ENCODE results near the gene CCDC122. TPM values are rescaled to one million over a fixed set of nuclear protein-coding genes. Genes with fewer than 3 reads are reported as not detected.
A peak's percentile ranks its signal among the peaks of the same experiment; 100 is the strongest.

The CCDC122 gene
- total and polyA plus RNA-seq, 4 donors = 1.2 to 2.3 (median 1.7) TPM

DNA sequence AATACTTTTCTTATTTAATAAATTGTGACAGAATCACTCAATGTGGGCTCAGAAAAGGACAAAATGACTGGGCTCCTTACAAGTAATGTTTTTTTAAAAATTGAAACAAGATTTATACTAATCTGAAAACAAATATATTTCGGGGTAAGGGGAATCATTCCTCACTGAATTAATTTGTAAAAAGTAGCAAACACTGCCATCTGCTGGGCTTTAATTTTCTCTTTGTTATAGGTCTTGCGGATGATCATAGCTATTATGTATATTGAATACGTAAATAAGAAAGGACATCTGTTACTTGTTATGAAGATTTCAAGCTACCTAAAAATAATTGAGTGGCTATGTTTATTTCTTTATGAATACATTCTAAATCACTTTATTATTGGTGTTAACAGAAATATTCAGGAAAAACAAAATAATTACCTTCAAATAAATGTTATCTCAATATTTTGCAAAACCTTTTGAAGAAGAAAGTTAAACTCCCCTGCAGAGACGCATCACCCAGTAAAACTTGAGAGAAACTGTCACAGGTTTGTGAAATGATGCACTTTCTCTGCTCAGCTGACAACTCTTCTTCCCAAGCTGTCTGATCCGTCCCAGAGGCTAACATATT is 75.0 kb downstream of the CCDC122 start:
- TF ChIP-seq RAD21 (IDR thresholded peaks at IDR 0.05) = peak; percentile 79 to 83
- no peak for TF ChIP-seq FOXA1 (IDR thresholded peaks at IDR 0.05)
- no peak for TF ChIP-seq ATF3 (IDR thresholded peaks at IDR 0.05)
- TF ChIP-seq, protein P1, sequence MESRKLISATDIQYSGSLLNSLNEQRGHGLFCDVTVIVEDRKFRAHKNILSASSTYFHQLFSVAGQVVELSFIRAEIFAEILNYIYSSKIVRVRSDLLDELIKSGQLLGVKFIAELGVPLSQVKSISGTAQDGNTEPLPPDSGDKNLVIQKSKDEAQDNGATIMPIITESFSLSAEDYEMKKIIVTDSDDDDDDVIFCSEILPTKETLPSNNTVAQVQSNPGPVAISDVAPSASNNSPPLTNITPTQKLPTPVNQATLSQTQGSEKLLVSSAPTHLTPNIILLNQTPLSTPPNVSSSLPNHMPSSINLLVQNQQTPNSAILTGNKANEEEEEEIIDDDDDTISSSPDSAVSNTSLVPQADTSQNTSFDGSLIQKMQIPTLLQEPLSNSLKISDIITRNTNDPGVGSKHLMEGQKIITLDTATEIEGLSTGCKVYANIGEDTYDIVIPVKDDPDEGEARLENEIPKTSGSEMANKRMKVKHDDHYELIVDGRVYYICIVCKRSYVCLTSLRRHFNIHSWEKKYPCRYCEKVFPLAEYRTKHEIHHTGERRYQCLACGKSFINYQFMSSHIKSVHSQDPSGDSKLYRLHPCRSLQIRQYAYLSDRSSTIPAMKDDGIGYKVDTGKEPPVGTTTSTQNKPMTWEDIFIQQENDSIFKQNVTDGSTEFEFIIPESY (IDR thresholded peaks at IDR 0.05) = no peak
- TF ChIP-seq RXRA (IDR thresholded peaks at IDR 0.05) = no peak
- no peak for TF ChIP-seq HNF4A (conservative IDR thresholded peaks at IDR 0.05)
- no peak for TF ChIP-seq JUND (IDR thresholded peaks at IDR 0.05)
- TF ChIP-seq, protein P2, sequence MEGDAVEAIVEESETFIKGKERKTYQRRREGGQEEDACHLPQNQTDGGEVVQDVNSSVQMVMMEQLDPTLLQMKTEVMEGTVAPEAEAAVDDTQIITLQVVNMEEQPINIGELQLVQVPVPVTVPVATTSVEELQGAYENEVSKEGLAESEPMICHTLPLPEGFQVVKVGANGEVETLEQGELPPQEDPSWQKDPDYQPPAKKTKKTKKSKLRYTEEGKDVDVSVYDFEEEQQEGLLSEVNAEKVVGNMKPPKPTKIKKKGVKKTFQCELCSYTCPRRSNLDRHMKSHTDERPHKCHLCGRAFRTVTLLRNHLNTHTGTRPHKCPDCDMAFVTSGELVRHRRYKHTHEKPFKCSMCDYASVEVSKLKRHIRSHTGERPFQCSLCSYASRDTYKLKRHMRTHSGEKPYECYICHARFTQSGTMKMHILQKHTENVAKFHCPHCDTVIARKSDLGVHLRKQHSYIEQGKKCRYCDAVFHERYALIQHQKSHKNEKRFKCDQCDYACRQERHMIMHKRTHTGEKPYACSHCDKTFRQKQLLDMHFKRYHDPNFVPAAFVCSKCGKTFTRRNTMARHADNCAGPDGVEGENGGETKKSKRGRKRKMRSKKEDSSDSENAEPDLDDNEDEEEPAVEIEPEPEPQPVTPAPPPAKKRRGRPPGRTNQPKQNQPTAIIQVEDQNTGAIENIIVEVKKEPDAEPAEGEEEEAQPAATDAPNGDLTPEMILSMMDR (IDR thresholded peaks at IDR 0.05; ENCODE audit: low read depth, low read length, missing input control) = peak; percentile 59
- TF ChIP-seq REST (IDR thresholded peaks at IDR 0.05) = no peak
- TF ChIP-seq GABPA (IDR thresholded peaks at IDR 0.05 in 1 of 2, conservative IDR thresholded peaks at IDR 0.05 in 1 of 2) = no peak
- TF ChIP-seq TAF1 (conservative IDR thresholded peaks at IDR 0.05) = no peak
- no peak for TF ChIP-seq MAX (IDR thresholded peaks at IDR 0.05)
- Histone ChIP-seq H3K9me3 (ENCODE audit: control insufficient read depth in 4 of 4, low read length in 3 of 4) (no peaks in the 10 kb centered on the region), H3K27ac (ENCODE audit: low read depth in 1 of 2, low read length in 2 of 2) (no peak overlapping the region), H3K36me3 (ENCODE audit: control insufficient read depth in 4 of 4, insufficient read depth in 3 of 4, low read depth in 1 of 4, low read length in 3 of 4) (no peaks in the 10 kb centered on the region), H3K4me3 (ENCODE audit: low read depth in 1 of 3, low read length in 3 of 3) (no peak overlapping the region), H3K4me1 (ENCODE audit: control insufficient read depth in 4 of 4, insufficient read depth in 4 of 4, low read length in 3 of 4) (no peaks in the 10 kb centered on the region), H3K9ac (ENCODE audit: low read depth in 1 of 2, low read length in 2 of 2) (no peak overlapping the region), H3K27me3 (ENCODE audit: control insufficient read depth in 4 of 4, insufficient read depth in 4 of 4, low read length in 3 of 4) (no peaks in the 10 kb centered on the region)
- WGBS = 25% methylated on average over 5 of the region's 5 CpGs
- no peak for DNase-seq (ENCODE audit: low spot score)

DNA sequence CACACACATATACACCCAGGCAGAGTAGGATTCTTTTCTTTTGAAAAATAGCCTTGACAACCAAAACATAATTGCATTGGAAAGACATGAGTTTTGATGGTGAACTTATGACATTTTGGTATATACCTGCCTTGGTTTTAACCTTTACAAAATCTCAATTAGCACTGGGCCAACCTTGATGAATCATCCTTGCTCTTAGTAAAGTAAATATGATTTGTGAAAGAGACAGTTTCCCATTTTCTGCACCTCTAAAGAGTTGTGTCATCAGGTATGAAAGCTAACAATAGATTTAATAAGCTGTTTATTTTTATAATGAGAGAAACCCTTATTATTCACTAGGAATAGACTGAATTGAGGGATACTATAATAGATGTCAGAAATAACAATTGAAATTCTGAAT is 77.0 kb downstream of the CCDC122 start:
- DNase-seq (ENCODE audit: low spot score) = no peak
- no peaks in the 10 kb centered on the region for H3K36me3 ChIP-seq (ENCODE audit: control insufficient read depth in 4 of 4, insufficient read depth in 3 of 4, low read depth in 1 of 4, low read length in 3 of 4)
- H3K4me1 ChIP-seq (ENCODE audit: control insufficient read depth in 4 of 4, insufficient read depth in 4 of 4, low read length in 3 of 4) = no peaks in the 10 kb centered on the region
- no peak overlapping the region for H3K9ac ChIP-seq (ENCODE audit: low read depth in 1 of 2, low read length in 2 of 2)
- H3K9me3 ChIP-seq (ENCODE audit: control insufficient read depth in 4 of 4, low read length in 3 of 4) = no peaks in the 10 kb centered on the region
- no peak overlapping the region for H3K27ac ChIP-seq (ENCODE audit: low read depth in 1 of 2, low read length in 2 of 2)
- H3K27me3 ChIP-seq (ENCODE audit: control insufficient read depth in 4 of 4, insufficient read depth in 4 of 4, low read length in 3 of 4) = no peaks in the 10 kb centered on the region
- no peak overlapping the region for H3K4me3 ChIP-seq (ENCODE audit: low read depth in 1 of 3, low read length in 3 of 3)
- no peak for TF ChIP-seq ATF3 (IDR thresholded peaks at IDR 0.05)
- no peak for TF ChIP-seq RXRA (IDR thresholded peaks at IDR 0.05)
- TF ChIP-seq REST (IDR thresholded peaks at IDR 0.05) = no peak
- TF ChIP-seq, protein P1 (IDR thresholded peaks at IDR 0.05) = no peak
- no peak for TF ChIP-seq NR2F2 (IDR thresholded peaks at IDR 0.05)
- no peak for TF ChIP-seq FOXA1 (IDR thresholded peaks at IDR 0.05)
- TF ChIP-seq FOXA2 (IDR thresholded peaks at IDR 0.05) = no peak
- no peak for TF ChIP-seq MAX (IDR thresholded peaks at IDR 0.05)
- no peak for TF ChIP-seq TAF1 (conservative IDR thresholded peaks at IDR 0.05)
- TF ChIP-seq GABPA (IDR thresholded peaks at IDR 0.05 in 1 of 2, conservative IDR thresholded peaks at IDR 0.05 in 1 of 2) = no peak
- no peak for TF ChIP-seq YY1 (IDR thresholded peaks at IDR 0.05)
- no peak for TF ChIP-seq JUND (IDR thresholded peaks at IDR 0.05)

Measured in liver (tissue), 9 donors.